NCI-H1417 (cell line): Measurements from ENCODE around the gene FCN3.

Experiments used
- DNase-seq, 3 experiments: peaks; one replicate each; lab custom pipeline; 2025; lab: John Stamatoyannopoulos, UW

The FCN3 gene

GRCh38 chr1:27358038-27358927 is 16.3 kb downstream of the FCN3 start:
- no peak for DNase-seq

DNA sequence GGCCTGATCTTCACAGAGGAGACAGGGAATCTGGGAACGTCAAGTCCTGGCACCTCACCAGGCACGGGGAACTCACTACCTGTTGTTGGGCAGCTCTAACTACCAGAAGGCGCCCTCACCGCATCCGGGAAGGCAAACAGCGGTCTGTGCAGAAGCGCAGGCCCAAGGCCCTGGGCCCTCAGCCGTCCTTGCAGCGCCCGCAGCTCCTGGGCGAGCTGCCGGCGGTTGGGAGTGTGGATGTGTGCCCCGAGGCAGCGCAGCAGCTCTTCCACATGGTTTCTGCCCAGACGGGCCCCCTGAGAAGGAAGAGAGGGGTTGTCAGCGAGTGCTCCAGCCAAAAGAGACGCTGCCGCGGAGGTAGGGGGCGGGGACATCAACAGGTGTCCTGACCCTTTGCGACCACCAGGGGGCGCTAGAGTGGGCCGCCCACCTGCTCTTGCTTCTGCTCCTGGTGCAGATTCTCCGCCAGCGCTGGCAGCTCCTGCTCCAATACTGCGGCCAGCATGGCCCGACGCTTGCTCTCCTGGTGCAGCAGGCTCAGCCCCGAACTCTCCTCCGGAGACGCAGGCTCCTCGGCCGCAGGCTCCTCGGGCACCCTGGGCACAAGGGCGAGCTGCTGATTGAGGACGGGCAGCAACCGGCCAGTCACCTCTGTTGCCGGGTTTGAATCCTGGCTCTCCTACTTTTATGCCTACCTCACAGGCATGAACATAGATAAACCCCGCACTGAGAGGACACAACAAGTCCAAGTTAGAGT is 17.2 kb downstream of the FCN3 start:
- peak; percentile 29 to 56 (median 56) for DNase-seq

- no peak for DNase-seq
Measured at GRCh38 chr1:27356619-27357280, 17.9 kb downstream of the FCN3 start.

DNA sequence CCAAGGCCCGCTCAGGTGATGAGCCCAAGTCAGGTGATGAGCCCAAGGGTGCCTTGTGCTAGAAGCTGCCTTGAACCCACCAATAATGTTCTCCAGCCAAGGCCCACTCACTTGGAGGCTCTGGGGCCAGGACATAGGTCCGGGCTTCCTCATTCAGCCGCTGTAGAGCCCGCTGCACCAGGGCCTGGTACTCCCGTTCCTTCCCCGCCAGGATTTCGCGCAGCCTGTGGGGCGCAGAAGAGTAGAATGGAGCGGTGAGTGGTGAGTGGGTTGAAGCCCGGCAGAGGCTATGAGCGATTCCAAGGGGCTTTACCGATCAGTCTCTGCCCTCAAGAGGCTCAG is 18.4 kb downstream of the FCN3 start:
- no peak for DNase-seq

- DNase-seq: no peak
Measured at GRCh38 chr1:27355683-27356082, 18.9 kb downstream of the FCN3 start.

DNA sequence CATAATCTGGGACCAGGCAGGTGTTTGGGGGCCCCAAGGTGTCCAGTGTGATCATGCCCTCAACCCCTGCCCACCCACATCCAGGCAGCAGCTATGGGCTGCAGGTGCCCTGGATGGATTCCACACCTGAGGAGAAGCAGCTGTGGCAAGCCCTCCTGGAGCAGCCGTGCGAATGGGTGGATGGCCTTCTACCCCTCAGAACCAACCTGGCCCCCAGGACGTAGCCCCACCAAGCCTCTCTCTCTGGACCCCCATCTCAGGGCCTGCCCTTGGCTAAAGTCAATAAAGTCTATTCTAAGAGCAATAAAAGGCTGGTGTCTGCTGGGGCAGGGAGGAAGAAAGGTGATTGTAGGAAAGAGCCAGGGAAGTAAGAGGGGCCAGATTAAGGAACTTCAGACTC is 21.0 kb downstream of the FCN3 start:
- DNase-seq: no peak

- no peak for DNase-seq
Measured at GRCh38 chr1:27353166-27353565, 21.5 kb downstream of the FCN3 start.

- DNase-seq: no peak
Measured at GRCh38 chr1:27351541-27352107, 23.0 kb downstream of the FCN3 start.

GRCh38 chr1:27350663-27351540 is 23.7 kb downstream of the FCN3 start:
- DNase-seq: no peak

DNA sequence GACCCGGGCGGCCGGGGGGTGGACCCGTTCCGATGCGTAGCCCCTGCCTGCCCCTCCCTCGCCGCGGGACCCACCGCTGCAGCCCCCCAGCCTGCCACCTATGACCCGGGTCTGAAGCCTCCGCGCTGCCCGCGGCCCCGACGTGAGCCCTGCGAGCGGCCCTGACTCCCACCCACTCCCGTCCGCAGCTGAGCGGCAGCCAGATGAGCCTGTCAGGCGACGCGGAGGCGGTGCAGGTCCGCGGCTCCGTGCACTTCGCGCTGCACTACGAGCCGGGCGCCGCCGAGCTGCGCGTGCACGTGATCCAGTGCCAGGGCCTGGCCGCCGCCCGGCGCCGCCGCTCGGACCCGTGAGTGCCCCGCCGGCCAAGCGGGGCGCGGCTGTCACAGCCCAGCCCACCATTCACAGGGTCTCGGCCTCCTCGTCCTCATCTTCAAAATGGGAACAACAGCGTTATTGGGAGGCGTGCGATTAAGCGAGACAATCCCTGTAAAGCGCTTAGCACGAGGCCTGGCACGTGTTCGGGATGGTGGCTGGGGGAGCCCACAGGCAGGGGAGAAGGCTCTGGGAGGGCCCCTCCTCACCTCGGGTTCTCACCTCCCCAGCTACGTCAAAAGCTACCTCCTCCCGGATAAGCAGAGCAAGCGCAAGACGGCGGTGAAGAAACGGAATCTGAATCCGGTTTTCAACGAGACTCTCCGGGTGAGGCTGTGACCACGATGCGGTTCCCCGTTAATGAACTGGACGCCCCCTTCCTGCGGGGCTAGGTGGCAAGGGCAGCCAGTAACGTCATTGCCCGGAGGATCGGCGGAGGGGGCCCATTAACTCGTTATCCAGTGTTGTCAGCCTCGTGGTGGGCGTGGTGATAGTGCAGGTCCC is 24.6 kb downstream of the FCN3 start:
- DNase-seq: peak; percentile 77 to 83 (median 78)

DNA sequence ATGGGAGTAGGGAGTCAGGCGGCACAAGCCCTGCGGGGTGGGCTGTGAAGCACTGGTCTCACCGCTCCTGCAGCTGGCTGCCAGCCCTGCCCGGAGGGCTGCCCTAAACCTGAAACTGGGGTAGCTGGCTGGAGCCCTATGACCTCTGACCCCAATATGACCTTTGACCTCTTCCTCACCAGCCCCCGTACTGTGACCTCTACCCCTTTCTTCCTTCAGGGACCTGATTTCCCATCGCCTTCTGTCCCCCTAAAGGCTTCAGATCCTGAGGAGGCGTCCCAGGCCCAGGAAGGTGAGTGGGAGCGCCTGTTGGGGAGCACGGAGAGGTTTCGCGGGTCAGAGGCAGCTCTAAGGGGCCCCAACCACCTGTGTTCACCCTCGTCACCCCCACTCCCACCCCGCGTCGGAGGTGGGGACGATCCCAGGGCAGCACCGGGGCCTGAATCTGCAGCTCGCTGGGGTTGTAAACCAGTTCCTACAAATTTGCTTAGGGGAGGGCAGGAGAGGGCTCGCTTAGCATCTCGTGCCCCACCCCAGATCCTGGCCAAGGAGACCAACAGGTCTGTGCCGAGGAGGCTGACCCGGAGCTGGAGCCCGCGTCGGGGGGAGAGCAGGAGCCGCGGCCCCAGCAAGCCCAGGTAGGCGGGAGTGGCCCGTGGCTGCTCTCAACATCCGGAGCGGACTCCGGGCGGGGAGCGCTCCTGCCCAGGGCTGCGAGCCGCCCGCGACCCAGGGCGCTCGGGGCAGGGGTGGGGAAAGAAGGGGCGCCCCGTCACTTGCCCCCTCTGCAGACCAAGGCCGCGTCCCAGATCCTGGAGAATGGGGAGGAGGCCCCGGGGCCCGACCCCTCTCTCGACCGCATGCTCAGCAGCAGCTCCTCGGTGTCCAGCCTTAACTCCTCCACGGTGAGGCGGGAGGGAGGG is 25.5 kb downstream of the FCN3 start:
- DNase-seq: peak; percentile 79 to 87 (median 83)

DNA sequence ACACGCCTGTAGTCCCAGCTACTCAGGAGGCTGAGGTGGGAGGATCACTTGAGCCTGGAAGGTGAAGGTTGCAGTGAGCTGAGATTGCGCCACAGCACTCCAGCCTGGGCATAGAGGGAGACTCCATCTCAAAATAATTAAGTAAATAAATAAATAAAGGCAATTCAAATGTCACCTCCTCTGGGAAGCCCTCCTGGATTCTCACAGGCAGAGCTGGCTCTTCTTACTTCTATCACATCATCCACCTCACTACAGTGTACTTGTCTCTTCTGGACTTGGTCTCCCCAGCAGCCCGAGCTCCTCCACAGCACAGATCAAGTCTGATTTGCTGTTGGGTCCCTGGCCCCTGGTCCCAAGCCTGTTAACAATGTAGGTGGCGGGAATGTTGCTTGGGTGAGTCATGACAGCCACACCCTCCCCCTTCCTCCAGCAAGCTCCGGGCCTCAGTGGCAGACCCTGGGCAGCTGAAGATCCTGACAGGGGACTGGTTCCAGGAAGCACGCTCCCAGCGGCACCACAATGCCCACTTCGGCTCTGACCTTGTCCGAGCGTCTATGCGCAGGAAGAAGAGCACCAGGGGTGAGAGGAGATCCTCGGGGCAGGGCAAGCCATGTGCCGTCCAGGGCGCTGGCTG is 27.5 kb downstream of the FCN3 start:
- DNase-seq: no peak

GRCh38 chr1:27346357-27346756 is 28.3 kb downstream of the FCN3 start:
- DNase-seq: no peak

DNA sequence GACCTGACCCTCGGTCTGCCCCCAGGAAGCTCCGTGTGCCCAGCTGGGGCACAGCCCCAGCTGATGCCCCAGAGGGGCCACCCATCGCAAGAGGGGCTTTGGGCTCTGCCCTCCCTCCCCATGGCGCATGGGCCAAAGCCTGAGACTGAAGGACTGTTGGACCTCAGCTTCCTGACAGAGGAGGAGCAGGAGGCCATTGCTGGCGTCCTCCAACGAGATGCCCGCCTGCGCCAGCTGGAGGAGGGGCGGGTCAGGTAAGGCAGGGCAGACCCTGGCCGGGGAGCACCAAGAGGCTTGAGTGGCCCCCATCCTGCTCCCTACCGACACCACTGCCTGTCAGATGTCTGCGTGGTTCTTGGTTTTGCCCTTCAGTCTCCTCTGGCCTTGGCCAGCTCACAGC is 29.4 kb downstream of the FCN3 start:
- DNase-seq: no peak

DNA sequence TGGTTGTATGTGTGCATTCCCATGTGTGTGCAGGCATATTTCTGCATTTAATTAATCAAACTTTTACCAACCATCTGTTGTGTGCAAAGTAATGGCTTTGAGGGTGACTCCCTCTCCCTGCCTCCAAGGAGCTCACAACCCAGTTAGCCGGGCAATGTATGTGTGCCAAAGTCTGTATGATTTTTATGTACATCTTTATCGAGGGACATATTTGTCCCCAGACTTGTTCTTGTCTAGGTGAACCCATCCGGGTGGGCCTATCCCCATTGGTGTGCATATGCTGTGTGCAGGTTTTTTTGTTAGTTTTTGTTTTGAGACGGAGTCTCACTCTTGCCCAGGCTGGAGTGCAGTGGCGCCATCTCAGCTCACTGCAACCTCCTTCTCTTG is 31.0 kb downstream of the FCN3 start:
- DNase-seq: peak in 1 of 3 experiments; percentile 26

DNA sequence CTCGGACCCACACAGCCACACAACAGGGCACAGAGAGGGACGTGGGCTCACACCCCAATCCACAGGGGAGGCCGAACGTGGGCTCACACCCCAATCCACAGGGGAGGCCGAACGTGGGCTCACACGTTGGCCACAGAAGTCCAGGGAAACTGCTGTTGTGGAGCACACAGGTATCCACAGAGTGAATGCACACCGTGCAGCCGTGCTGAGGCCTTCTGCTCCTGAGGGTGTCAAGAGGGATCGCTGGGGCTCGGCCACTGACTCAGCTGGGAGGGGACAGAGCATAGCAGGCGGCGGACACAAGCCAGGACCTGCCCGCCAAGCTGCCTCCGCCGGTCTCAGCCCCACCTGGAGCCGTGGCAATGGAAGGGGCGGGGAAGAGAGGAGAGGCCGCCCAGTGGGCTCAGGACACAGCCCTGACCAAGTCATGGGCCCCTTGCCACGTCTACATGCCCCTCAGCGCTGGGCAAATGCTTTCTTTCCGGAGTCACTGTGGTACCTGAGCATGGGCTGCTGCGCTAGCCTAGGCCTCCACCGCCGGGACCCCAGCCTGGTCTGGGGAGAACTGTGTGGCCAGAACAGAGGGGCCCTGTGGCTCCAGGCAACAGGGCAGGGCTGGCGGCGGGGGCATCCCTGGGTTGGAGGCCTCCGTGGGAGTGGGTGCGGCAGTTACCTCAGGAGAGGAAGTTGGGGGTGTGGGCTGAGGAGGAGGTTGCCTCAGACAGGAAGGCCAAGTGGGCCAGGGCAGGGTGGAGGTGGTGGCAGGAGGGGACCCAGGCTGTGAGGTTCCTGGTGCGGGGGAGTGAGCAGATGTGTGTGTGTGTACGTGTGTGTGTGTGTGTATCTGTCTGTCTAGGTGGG is 31.6 kb downstream of the FCN3 start:
- peak; percentile 79 to 86 (median 83) for DNase-seq

DNA sequence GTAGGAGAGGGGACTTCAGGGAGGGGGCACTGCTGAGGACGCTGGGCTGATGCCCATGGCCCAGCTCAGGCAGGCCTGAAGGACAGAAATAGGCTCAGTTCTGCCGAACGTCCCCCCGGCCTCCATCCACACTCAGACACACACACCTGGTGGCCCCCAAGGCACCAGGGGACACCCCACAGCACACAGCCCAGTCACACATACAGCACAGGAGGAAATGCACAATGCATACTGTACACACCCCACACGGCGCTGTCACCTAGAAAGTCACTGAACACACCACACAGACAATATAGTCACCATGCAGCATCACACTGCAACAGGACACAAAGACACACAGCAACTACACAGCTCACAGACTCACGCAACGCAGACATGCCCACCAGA is 32.2 kb downstream of the FCN3 start:
- peak in 2 of 3 experiments; percentile 53 to 56 for DNase-seq
